HG03432 (cell line): ENCODE measurements around the gene BMP8B.

Experiments used
- ATAC-seq: cut with Tn5 transposase; IDR thresholded peaks from one replicate; pipeline ENCODE4 v1.9.1; 2021; ENCODE audit warnings: mild to moderate bottlenecking, moderate library complexity; ENCODE audit not compliant: unreplicated experiment

BMP8B gene

GRCh38 chr1:39727932-39728317 is 60.7 kb downstream of the BMP8B start:
- ATAC-seq = no peak

GRCh38 chr1:39727221-39727931 is 61.3 kb downstream of the BMP8B start:
- ATAC-seq = peak; percentile 58

- ATAC-seq = no peak
These were observed 62.1 kb downstream of the BMP8B start for GRCh38 chr1:39726600-39726999.

DNA sequence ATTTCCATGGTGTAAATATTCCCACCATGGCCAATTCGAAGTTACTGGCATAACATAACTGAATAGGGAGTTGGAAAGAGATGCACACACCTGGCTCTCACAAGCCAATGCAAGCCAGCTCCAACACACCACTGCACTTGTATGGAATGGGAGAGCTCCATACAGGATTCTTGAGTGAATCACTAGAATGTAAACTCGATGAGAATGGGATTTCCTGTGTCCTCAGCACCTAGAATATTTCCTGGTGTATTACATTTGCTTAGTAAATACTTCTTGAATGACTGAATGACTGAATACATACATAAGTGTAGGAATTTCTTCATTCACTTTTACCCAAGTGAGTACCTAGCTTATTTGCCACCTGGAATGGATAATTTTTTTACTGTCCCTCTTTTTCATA is 66.2 kb downstream of the BMP8B start:
- ATAC-seq = no peak

DNA sequence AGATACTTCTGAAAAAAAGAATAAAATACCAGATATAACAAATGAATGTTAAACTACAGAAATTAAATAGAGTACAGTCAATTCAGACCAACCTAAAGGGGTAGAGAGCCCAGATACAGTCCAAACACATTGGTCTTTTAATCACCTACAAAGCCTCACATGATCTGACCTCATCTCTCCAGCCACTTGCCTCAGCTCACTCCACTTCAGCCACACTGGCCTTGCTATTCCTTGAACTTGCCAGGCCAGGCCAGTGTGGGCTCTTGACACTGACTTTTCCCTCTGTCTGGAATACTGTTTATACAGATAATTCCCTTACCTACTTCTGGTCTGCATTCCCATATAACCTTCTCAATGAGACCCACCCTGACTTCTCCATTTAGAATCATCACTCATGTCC is 67.0 kb downstream of the BMP8B start:
- ATAC-seq = no peak

- no peak for ATAC-seq
These were observed 68.3 kb downstream of the BMP8B start for GRCh38 chr1:39720094-39720999.

DNA sequence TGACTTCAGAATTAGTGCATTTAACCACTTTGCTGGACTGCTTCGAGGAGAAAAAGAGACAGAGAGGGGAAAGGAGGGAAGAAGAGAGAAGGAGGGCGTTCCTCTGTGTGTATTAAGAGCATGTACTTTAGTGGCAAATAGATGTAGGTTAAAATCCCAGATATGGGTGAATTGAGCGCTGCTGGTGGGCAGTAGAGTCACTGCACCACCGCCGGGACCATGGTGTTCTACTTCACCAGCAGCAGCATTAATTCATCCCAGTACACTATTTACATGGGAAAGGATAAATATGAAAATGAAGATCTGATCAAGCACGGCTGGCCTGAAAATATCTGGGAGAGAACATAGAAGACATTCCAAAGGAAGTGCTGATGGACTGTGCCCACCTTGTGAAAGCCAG is 70.9 kb downstream of the BMP8B start:
- no peak for ATAC-seq

GRCh38 chr1:39713557-39713956 is 75.1 kb downstream of the BMP8B start:
- ATAC-seq = no peak

DNA sequence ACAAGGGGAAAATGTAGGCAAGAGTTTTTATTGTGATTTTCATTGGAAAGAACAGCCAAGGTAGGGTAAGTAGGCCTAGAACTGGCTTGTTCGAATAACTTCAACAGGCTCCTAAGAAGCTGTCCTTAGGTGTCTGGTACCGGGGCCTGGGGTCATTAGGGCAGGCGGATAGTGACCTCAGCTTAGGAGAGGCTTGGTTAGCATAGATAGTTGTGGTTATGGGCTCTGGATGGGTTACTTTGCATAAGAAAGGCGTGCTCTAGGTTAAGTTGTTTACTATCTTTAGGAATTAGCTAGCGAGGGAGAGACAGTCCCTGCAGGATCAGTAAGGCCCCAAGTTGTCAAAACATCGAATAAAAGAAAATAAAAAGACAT is 76.7 kb downstream of the BMP8B start:
- ATAC-seq = no peak

- ATAC-seq = no peak
These were observed 77.3 kb downstream of the BMP8B start for GRCh38 chr1:39711104-39711965.

DNA sequence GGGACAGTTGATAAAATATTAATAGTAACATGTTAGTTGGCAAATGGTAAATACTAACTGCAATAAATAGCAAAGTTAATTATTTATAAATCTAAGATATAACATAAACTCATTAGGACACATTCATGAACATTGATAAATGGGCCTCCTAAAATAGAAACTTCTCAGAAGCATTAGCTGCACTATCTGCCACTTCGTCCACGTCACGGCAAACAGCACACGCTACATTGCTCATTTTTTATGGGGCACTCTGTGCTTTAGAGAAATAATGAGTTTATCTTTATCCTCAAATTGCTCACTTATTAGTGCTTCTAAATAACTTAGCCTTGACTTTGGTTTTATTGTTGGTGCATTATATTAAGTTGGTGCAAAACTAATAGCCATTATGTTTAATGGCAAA is 81.2 kb downstream of the BMP8B start:
- ATAC-seq = no peak
